Measurements from ENCODE around the gene CDH11. TPM values are rescaled to one million over a fixed set of nuclear protein-coding genes. Genes with fewer than 3 reads are reported as not detected.

CDH11 gene
- total RNA-seq, 2 donors from 2014 or later = 51.6 to 59.1 TPM

DNA sequence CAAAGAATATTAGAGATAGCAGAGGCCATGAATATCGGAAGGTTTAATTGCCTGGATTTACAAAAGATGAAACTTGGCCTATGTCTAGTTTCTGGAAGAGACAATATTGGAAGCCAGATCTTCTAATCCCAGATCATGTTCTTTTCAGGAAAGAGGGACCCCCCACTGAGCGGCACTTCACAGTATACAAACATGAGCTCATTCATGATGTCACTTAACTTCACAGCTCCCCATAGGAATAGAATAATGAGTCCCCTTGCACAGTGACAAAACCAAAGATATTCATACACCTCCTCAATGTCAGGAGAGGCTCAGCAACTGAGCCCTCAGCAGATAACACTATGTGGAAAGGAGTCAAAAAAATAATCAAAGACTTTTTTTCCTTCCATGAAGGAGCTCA, 147.5 kb downstream of the CDH11 start:
- Histone ChIP-seq H3K27ac (no peak overlapping the region), H3K4me3 (no peak overlapping the region), H3K4me1 (no peaks in the 10 kb centered on the region), H3K9me3 (no peaks in the 10 kb centered on the region), H3K27me3 (no peaks in the 10 kb centered on the region), H3K36me3 (peaks cover 17% of the 10 kb centered on the region)
- TF ChIP-seq, protein P1, sequence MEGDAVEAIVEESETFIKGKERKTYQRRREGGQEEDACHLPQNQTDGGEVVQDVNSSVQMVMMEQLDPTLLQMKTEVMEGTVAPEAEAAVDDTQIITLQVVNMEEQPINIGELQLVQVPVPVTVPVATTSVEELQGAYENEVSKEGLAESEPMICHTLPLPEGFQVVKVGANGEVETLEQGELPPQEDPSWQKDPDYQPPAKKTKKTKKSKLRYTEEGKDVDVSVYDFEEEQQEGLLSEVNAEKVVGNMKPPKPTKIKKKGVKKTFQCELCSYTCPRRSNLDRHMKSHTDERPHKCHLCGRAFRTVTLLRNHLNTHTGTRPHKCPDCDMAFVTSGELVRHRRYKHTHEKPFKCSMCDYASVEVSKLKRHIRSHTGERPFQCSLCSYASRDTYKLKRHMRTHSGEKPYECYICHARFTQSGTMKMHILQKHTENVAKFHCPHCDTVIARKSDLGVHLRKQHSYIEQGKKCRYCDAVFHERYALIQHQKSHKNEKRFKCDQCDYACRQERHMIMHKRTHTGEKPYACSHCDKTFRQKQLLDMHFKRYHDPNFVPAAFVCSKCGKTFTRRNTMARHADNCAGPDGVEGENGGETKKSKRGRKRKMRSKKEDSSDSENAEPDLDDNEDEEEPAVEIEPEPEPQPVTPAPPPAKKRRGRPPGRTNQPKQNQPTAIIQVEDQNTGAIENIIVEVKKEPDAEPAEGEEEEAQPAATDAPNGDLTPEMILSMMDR (IDR thresholded peaks at IDR 0.05) = no peak
- no peak for DNase-seq (ENCODE audit: low spot score)

DNA sequence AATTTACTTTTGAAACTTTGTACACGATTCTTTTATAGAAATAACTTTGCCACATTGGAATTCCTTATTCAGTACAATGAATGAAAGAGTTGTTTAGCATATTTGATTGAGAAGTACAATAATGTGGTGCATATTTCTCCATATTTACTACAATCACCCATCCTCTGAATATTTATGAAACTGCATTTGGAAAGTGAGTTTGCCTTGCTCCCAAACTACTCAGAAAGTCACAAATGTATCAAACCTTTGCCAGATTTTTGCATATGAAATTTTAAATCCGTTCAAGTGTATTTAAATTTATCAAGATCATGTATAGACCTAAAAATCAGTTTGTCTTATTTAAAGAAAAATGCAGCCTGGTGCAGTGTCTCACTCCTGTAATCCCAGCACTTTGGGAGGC, 148.7 kb downstream of the CDH11 start:
- Histone ChIP-seq H3K27me3 (no peaks in the 10 kb centered on the region), H3K4me1 (no peaks in the 10 kb centered on the region), H3K4me3 (no peak overlapping the region), H3K36me3 (peaks cover 17% of the 10 kb centered on the region), H3K27ac (no peak overlapping the region), H3K9me3 (no peaks in the 10 kb centered on the region)
- TF ChIP-seq, protein P1 (IDR thresholded peaks at IDR 0.05) = no peak
- DNase-seq (ENCODE audit: low spot score) = no peak

DNA sequence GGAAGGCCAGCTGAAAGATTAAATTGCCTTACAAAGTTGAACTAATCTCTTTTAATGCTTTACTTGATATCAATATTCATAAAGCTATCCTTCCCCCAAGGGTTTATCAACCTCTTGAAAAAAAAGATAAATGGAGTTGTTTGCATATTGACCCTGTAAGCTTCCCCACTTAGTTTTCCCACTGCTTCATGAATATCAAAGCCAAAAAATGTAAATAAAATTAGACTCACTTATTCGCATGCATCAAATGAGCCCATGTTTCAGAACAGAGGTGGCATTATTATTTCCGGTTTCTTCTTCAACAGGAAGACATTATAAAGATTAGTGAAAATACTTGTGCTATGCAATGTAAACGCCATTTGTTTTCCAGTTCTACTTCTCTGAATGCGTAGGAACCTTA, 150.7 kb downstream of the CDH11 start:
- H3K36me3 ChIP-seq = peaks cover 17% of the 10 kb centered on the region
- H3K27me3 ChIP-seq = no peaks in the 10 kb centered on the region
- H3K9me3 ChIP-seq = no peaks in the 10 kb centered on the region
- H3K4me3 ChIP-seq = no peak overlapping the region
- TF ChIP-seq, protein P1 (IDR thresholded peaks at IDR 0.05) = no peak
- DNase-seq (ENCODE audit: low spot score) = no peak
- H3K27ac ChIP-seq = no peak overlapping the region
- no peaks in the 10 kb centered on the region for H3K4me1 ChIP-seq

DNA sequence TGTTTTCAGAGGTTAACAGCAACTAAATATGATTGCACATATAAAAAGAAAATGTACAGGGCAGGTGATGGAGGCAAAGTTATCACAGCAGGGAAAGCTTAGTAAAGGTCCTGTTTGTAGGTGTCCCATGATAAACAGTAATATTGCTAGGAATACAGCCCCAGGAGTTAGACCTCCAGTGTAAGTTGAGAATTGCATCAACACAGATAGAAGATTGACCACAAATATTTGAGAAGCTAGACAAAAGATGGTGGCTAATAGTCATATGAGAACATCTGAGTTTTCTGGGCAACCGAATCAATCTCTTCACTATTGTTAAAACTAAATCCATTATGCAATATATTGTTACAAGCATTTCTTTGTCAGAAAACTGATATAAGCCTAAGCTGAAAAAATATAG, 152.6 kb downstream of the CDH11 start:
- Histone ChIP-seq H3K9me3 (no peaks in the 10 kb centered on the region), H3K4me1 (no peaks in the 10 kb centered on the region), H3K4me3 (no peak overlapping the region), H3K27me3 (no peaks in the 10 kb centered on the region), H3K27ac (no peak overlapping the region), H3K36me3 (peaks cover 17% of the 10 kb centered on the region)
- TF ChIP-seq, protein P1 (IDR thresholded peaks at IDR 0.05) = no peak
- no peak for DNase-seq (ENCODE audit: low spot score)

DNA sequence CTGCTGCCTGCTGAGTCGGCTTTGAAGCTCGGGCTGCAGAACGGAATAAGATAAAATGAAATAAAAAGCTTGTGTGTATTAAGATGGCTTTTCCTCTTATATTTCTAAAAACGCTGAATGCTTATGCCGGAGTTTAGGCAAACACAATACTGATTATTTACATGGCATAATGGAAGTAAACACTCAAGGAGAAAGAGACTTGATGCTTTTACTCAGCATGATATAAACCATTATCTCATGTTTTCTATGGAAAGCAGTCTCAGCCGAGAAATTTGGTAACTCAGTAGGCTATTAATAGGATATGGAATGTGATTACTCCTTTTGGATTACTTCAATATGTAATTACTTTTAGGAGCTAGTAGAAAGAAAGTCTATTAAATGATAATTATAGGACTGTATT, 153.3 kb downstream of the CDH11 start:
- DNase-seq (ENCODE audit: low spot score) = no peak
- Histone ChIP-seq H3K27me3 (no peaks in the 10 kb centered on the region), H3K9me3 (no peaks in the 10 kb centered on the region), H3K36me3 (peaks cover 17% of the 10 kb centered on the region), H3K27ac (no peak overlapping the region), H3K4me3 (no peak overlapping the region), H3K4me1 (no peaks in the 10 kb centered on the region)
- TF ChIP-seq, protein P1 (IDR thresholded peaks at IDR 0.05) = no peak

DNA sequence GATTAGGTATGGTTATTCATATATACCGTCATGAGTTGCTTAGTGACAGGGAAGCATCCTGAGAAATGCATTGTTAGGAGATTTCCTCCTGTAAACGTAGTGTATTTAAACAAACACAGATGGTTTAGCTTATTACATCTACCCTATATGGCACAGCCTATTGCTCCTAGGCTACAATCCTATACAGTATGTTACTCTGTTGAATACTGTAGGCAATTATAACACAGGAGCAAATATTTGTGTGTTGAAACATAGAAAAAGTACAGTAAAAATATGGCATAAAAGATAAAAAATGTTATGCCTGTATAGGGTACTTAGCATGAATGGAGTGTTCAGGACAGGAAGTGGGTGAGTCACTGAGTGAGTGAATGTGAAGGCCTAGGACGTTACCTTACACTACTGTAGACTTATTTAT, 157.7 kb downstream of the CDH11 start:
- no peaks in the 10 kb centered on the region for H3K9me3 ChIP-seq
- DNase-seq (ENCODE audit: low spot score) = no peak
- H3K27ac ChIP-seq = no peak overlapping the region
- H3K27me3 ChIP-seq = no peaks in the 10 kb centered on the region
- no peaks in the 10 kb centered on the region for H3K4me1 ChIP-seq
- no peak overlapping the region for H3K4me3 ChIP-seq
- no peaks in the 10 kb centered on the region for H3K36me3 ChIP-seq
- TF ChIP-seq, protein P1 (IDR thresholded peaks at IDR 0.05) = no peak
